ENCODE data around the gene REPS2. TPM values are rescaled to one million over a fixed set of nuclear protein-coding genes. Genes with fewer than 3 reads are reported as not detected.
A peak's percentile ranks its signal among the peaks of the same experiment; 100 is the strongest.

REPS2 gene
- total RNA-seq, 1 experiment from 2014 or later, result 1.4 TPM

DNA sequence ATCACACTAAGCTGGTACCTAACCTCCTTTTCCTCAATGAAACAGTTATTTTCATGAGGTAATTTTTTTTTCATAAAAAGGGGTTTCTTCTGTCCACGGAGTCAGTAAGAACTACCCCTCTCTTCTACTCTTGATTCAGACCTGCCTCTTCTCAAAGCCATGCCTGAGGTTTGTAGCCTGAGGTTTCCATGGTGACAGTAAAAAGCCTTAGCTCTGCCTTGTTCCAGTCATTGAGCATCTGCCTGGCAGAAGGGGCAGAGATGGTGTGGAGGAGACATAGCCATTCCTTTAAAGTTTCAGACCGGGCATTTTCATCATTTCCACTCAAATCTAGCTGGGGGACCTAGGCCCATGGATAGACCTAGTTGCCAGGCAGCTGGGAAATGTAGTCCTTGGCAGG lies 135.5 kb downstream of the REPS2 start:
- DNase-seq (ENCODE audit: low spot score), result no peak

- peak; percentile 52 for DNase-seq (ENCODE audit: low spot score)
Observed at GRCh38 chrX:17082831-17083230, 136.4 kb downstream of the REPS2 start.

DNA sequence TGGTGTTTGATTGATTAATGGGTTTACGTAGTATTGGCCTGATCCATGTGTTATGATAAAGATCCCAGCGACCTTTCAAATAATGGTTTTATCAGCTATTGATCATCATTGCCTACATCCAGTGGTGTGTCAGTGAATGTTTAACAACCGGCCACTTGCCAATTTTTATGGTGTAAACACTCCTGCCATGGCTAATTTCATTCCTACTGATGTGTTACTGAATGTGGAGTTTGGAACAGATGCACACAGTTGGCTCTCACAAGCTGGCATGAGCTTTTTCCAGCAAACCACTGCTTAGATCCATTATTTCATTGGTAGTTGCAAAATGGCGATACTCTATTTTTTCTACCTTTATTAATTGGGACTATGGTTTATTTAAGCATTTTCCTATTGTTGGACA lies 139.9 kb downstream of the REPS2 start:
- no peak for DNase-seq (ENCODE audit: low spot score)

GRCh38 chrX:17095161-17095560 lies 148.7 kb downstream of the REPS2 start:
- DNase-seq (ENCODE audit: low spot score), result no peak

DNA sequence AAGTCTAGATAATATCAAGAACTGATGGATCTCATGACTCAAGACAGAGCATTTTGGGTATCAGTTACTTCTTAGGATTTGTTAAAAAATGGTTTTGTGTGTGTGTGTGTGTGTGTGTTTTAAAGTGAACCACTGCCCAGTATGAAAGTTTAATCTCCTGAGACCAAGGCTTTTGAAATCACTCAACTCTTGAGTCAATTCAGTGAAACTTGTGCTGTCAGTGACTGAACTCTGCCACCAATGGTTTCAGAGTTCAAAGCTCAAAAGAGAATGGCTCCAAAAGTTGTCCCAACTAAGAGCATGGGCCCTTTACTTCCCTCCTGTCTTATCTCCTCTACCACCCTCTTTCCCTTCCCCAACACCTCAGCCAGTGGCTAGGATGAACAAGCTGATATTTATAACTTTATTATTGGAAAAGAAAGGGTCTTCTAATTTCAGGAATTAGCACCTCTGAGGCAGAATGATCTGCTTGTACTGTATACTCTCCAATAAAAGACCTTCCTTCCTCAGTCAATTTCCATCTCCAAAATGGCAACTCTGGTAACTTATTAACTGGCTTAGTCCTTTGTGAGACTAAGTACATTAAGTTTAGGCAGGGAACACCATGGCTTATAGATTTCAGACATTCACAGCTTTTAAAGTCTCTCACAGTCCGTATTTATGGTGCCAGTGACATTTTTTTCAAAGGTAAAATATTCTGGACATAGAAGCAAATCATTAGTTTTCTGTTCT lies 152.2 kb downstream of the REPS2 start:
- DNase-seq (ENCODE audit: low spot score), result no peak

- no peak for DNase-seq (ENCODE audit: low spot score)
Observed at GRCh38 chrX:17104433-17104832, 158.0 kb downstream of the REPS2 start.

DNA sequence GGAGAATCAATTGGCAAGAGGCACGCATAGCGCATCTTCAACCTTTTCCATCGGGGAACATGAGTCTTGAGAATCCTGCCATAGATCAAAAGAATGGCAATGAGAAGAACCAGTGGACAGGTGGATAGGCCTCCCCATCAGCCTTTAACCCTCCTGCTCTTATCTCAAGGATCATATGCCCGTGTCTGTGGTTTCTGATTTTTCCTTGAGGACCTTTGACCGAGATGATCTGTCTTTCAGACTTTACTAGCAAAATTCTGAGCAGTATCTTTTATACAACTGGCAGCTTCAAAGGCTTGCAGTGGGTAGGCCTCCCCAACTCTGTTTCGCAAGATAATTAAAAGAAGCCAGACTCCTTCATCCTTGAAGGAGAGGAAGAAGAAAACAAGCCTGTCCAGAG lies 174.4 kb downstream of the REPS2 start:
- DNase-seq (ENCODE audit: low spot score), result no peak

GRCh38 chrX:17154001-17154400 lies 207.5 kb downstream of the REPS2 start:
- DNase-seq (ENCODE audit: low spot score), result no peak

GRCh38 chrX:17160975-17161374 lies 214.5 kb downstream of the REPS2 start:
- no peak for DNase-seq (ENCODE audit: low spot score)

DNA sequence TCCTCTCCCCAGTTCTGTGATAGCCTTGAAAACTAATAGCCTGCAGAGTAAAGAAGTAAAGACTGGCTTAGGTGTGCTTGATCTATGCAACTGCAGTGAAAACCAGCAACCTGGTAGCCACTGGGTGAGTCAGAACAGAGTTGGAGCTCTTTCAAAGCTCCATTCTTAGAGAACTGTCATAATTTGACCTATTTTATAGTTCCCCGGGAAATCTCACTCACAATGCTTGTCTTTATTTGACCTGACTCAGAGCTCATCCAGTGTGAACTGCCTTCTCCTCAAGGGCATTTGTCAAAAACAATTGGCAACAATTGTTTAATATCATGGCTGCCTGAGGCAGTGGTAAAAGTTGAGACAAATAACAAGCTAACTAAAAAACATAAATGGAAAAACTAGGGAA lies 215.5 kb downstream of the REPS2 start:
- DNase-seq (ENCODE audit: low spot score), result no peak

- no peak for DNase-seq (ENCODE audit: low spot score)
Observed at GRCh38 chrX:17164079-17164478, 217.6 kb downstream of the REPS2 start.

GRCh38 chrX:17164941-17165340 lies 218.5 kb downstream of the REPS2 start:
- DNase-seq (ENCODE audit: low spot score), result no peak

DNA sequence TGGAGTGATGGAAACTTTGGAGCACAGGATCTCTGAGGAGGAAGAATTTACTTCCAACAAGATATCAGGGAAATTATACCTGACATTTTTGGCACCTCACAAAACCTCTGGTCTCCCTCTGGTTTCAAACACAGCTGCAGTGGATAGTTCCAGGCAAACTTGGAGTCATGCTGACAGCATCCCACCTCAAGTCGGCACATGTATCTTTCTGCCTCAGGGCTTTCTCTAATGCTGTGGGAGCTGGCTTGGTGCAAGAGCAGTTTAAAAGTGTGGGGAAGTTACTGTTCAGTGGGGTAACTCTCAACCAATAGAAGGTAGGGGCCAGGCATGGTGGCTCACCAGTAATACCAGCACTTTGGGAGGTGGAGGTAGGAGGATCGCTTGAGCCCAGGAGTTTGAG lies 221.5 kb downstream of the REPS2 start:
- no peak for DNase-seq (ENCODE audit: low spot score)

- DNase-seq (ENCODE audit: low spot score), result no peak
Observed at GRCh38 chrX:17170973-17171372, 224.5 kb downstream of the REPS2 start.

DNA sequence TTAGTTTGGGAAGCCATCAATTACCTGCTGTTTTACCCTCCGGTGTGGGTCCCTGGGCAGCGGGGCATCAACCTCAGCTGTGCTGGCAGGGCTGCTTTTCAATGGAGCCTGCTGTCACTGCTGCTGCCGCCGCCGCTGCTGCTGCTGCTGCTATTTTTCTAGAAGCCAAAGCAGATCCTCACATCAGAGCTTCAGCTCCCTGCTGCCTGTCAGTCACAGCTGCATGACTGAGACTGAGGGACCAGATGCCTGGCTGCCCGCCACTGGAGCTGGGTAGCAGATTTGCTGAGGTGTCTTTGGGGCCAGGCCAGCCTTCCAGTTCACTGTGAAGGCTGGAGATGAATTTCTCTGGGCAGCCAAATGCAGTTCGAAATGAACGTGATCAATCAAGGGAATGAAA lies 228.2 kb downstream of the REPS2 start:
- DNase-seq (ENCODE audit: low spot score), result no peak

GRCh38 chrX:17182317-17182716 lies 235.9 kb downstream of the REPS2 start:
- no peak for DNase-seq (ENCODE audit: low spot score)

- no peak for DNase-seq (ENCODE audit: low spot score)
Observed at GRCh38 chrX:17183566-17183965, 237.1 kb downstream of the REPS2 start.

- DNase-seq (ENCODE audit: low spot score), result no peak
Observed at GRCh38 chrX:17185431-17185830, 239.0 kb downstream of the REPS2 start.

DNA sequence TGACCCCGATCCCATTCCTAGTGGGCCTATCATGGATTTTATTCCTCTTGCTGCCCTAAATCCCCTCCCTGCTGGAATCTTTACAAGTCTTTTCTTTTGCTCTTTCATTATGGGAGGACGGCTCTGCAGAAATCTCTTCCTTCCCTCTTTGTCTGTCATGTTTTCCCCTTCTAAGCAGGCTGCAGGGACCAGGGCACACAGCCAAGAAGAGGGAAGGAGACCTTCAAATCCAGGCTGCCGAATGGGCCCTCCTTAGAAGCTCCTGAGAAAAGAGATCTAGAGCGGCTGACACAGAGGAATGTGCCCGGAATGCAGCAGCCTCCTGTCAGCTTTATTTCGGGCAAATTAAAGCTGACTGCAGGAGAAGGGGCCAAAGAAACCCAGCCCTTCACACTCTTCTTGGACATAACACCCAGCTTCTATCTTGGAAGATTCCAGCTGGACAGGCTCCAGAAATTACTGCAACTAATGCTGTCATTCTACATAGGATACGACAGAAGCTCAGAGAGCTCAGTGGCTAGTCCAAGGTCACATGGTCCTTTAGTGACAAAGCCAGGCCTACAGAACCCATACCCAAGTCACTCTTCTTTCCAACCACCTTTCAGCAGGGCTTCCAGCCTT lies 240.8 kb downstream of the REPS2 start:
- DNase-seq (ENCODE audit: low spot score), result no peak

DNA sequence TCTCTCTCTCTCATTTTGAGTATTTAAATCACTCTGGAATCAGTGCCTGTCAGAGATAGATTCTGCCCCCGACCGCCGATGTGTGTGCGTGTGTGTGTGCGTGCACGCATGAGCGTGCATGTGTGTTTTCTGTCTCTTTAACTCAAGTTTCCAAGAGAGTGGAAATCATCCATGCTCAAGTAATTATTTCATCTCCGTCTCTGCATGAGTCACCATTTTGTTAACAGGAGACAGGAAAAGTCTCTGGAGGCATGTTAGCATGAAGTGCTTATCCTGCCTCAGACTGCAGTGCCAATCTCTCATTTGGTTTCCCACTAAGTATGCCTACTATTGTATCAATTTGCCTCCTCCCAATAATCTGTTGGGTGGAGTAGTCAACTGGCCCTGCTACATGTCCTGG lies 245.6 kb downstream of the REPS2 start:
- DNase-seq (ENCODE audit: low spot score), result no peak

Data from A172 (cell line).